ENCODE measurements around the gene RASSF8.

- no peak for TF ChIP-seq EZH2 (IDR thresholded peaks at IDR 0.05; ENCODE audit: low read length, unreplicated experiment)
- no peak for TF ChIP-seq CTCF (conservative IDR thresholded peaks at IDR 0.05; ENCODE audit: low read depth, low read length)
- TF ChIP-seq EZH2phosphoT487 (IDR thresholded peaks at IDR 0.05; ENCODE audit: borderline replicate concordance, low read length), result no peak
Observed at GRCh38 chr12:26086936-26087335, 128.5 kb downstream of the RASSF8 start.
